Measurements from ENCODE around the gene FAM83C.

Gene FAM83C

GRCh38 chr20:35237486-35237885 lies 54.7 kb downstream of the FAM83C start:
- no peak for DNase-seq (ENCODE audit: low read depth, low spot score)

- DNase-seq (ENCODE audit: low read depth, low spot score): no peak
These were observed 56.3 kb downstream of the FAM83C start for GRCh38 chr20:35235881-35236280.

Measured in activated naive CD8-positive, alpha-beta T cell treated with anti-CD3 and anti-CD28 coated beads, Interleukin-2, amount 50 U/mL, for 16 hours (primary cell).